Panc1 (cell line): Measurements from ENCODE around the gene GGTLC1.
"Not testable (repeated sequence)": the region's sequence is repeated elsewhere in the genome, so short reads cannot be mapped to it uniquely, and the experiment has no call there.

Experiments used
- CTCF ChIP-seq: fragments of 450-650 bp; IDR thresholded peaks from 2 replicates; pipeline ENCODE4 v1.5.1; 2017; ENCODE audit warnings: mild to moderate bottlenecking
- POLR2AphosphoS5 ChIP-seq: IDR thresholded peaks from 2 replicates; pipeline ENCODE4 v1.6.1; 2012; ENCODE audit warnings: mild to moderate bottlenecking, low read depth, low read length, moderate library complexity
- REST ChIP-seq, 2 experiments: IDR thresholded peaks; 2 replicates each; pipeline ENCODE4 v1.6.1; 2011 to 2012; ENCODE audit warnings: low read depth in 2 of 2, control low read depth in 1 of 2, low read length in 1 of 2, mild to moderate bottlenecking in 1 of 2, moderate library complexity in 1 of 2; ENCODE audit not compliant: insufficient read depth in 1 of 2
- SIN3A ChIP-seq: IDR thresholded peaks from 2 replicates; pipeline ENCODE4 v1.6.1; 2012; ENCODE audit warnings: low read depth, mild to moderate bottlenecking, low read length, moderate library complexity, borderline replicate concordance; ENCODE audit not compliant: insufficient read depth
- TCF7L2 ChIP-seq: IDR thresholded peaks from 2 replicates; pipeline ENCODE4 v1.6.1; 2011; ENCODE audit warnings: mild to moderate bottlenecking, low read depth, low read length, inconsistent platforms

- TF ChIP-seq SIN3A; POLR2AphosphoS5; REST (IDR thresholded peaks at IDR 0.05; ENCODE audit: insufficient read depth in 1 of 2, low read depth in 2 of 2, low read length in 1 of 2); TCF7L2: not testable (repeated sequence)
- 0 out of 2 replicates have a peak, but pooled peaks have one; percentile 24 for TF ChIP-seq CTCF
These were observed 4.0 kb downstream of the GGTLC1 start for GRCh38 chr20:23984476-23985023.
